Measurements from ENCODE around the gene HECTD3.
A peak's percentile ranks its signal among the peaks of the same experiment; 100 is the strongest.
"Not testable (repeated sequence)": the region's sequence is repeated elsewhere in the genome, so short reads cannot be mapped to it uniquely, and the experiment has no call there.

HECTD3 gene

DNA sequence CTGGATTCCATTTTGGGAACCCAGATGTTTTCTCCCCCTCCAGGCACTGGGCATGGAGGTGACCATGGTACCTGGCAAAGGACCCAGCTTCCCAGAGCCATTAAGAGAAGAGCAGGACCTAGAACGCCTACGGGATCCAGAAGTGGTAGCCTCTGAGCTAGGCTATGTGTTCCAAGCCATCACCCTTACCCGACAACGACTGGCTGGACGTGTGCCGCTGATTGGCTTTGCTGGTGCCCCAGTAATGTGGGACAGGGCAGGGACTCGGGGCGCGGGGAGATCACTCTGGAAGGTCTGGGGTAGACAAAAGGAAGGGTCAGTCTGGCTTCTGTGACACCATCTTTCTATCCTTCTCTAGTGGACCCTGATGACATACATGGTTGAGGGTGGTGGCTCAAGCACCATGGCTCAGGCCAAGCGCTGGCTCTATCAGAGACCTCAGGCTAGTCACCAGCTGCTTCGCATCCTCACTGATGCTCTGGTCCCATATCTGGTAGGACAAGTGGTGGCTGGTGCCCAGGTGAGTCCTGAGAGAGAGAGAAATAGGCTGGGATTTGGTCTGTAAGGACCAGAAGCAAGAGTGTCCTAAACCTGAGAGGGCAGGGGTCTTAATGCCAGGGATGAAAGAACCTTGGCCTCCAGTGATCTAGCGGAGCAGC is 2.6 kb upstream of the HECTD3 start:
- no peak for DNase-seq

GRCh38 chr1:45012639-45013278 is 1.6 kb upstream of the HECTD3 start:
- no peak for DNase-seq

DNA sequence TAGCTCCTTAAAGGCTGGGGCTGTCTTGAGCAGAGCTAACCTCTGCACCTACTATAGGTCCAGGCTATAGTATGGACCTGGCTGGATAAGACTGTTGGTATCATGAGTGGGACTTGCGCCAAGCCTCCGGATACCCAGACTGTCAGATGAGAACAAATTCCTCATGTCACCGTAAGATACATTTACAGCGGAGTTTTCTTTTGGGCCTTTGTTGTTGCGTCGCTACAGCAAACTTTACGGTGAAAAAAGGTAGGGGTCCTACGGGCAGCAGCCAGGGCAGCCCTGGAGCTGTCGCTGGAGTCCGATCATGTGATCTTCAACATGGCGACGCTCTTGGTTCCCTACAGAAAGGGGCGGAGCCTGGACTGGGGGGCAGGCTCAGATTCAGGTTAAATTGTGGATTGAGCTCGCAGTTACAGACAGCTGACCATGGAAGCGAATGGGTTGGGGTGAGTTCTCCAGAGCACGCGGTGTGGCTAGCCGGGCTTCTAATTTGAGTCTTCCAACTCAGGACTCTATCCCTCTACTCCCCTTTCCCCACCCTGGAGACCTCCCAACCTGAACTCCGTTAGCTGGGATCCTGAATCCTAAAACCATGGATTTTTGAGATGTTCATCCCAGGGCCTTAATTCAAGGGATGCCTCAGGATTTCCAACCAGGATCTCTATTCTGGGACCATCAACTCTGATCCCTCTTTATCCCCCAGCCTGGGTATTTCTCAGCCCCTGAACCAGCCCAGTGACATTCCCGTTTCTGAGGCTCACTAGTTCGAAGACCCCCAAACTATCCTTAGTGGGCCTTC is 914 bp upstream of the HECTD3 start, which contains the start of gene UROD:
TSS of gene UROD (plus strand) at position 418 of the 802 bp plus-strand sequence. CDS start at position 430, 12 bp downstream.
- peak; percentile 79 for DNase-seq

DNA sequence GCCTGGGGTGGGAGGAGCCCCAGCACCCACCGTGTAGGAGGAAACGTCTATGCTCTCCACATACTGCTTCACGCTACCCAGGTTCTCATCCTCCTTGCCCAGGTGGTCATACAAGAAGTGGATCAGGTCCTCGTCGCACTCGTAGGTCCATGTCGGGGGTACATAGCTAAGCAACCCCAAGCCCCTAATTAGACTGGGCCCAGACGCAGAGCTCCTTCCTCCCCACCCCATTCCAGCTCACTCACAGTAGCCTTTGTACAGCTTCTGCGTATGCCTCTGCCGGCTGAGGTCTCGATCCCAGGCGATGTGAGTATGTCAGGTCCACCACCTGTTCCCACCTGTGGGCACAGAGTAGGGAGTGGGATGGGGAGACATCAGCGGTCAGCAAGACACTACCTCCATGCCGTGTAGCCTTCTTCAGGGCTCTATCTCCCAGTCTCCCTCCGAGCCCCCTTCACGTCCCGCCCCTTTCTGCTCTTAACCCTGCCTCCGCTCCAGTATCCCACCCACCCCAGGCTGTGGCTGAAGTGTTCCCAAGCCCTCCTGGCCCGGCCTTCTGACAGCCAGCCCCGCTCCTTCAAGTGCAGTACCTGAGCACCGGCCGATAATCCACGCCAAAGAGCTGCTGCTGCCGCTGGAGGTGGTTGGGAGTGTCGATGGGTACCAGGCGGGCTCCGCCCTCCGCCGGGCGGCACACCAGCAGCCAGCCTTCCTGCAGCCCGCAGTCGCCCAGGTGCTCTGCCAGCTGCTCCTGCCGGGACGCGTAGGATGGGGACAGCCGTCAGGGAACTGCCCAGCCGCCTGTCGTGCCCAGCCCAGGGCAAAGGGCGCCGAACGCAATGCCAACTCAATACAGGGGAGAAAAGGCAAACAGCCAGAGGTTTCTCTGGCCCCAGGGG is 919 bp downstream of the HECTD3 start:
- DNase-seq: no peak

DNA sequence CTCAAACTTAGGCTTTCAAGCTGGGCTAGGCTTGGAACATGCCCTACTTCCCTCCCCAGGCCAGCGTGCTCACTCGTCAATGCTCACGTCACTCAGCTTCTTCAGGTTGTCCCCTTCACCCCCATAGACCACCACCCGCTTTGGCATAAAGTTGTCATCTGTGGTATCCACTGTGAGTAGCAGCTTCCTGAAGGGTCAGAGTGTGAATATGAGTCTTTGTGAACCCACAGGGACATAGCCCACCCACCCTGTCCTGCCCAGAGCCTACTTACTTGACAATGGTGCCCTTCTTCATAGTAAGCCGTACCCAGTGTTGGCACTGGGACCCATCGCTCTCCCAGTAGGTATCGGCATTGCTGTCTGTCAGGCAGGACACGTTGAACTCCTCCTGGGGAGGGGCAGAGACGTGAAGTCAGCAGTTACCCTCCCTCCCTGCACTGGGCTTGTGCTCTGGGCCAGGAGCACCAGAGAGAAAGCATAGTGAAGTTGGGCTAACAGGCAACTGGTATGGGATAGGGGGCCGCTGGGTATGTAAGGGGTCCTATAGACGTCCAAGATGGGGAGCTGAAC is 1.7 kb downstream of the HECTD3 start:
- no peak for DNase-seq

DNA sequence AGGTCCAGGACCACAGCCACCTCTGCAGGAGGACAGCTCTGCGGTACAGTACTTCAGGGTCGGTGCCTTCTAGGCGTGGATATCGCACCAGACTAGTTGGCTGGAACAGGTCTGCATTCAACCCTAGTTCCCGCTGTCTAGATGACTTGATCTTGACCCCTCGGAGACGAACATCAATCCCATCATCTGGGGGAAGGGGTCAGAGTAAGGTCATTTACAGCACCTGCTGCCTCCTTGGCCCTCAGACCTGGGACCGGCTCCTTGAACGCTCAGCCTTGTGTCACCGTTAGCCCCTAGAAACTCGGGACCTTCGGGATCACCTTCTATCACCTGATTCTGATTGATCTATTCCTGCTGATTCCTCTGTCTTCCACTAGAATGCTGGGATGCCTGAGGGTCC is 2.6 kb downstream of the HECTD3 start:
- no peak for DNase-seq

DNA sequence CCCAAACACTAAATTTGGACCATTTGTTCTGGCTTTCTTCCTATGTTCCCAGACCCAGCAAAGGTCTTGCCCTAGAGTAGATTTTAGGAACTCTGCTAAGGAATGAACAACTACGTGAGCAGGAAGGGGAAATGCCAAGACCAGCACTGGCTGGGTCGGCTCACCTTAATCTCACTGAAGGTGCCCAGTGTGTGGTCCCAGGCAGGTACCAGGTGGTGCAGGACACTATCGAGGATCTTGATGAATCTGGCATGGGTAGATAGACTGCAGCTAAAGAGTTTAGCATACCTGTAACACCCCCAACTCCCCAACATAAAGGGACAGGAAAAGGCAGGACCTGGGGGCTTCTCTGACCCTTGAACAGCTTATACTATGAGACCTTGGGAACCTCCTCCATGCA is 3.0 kb downstream of the HECTD3 start:
- DNase-seq: no peak

- no peak for DNase-seq
Observed at GRCh38 chr1:45007311-45007710, 3.8 kb downstream of the HECTD3 start.

DNA sequence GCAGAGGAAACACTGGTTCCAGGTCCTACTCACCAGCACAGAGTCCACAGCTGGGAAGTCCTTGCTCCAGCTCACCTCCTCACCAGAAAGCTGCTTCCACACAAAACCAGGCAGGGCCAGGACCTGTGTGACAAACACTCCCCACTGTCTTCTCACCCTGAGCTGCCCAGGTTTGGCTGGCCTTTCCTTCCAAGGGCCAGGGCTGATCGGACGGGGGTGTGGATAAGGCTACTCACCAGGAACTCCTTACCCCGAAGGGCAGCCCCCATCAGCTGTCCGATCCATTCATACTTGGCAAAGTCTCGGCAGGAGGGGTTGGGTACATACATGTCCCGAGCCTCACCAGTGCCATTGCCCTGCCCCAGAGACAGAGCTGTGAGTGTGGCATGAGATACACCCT is 5.4 kb downstream of the HECTD3 start:
- DNase-seq: no peak

DNA sequence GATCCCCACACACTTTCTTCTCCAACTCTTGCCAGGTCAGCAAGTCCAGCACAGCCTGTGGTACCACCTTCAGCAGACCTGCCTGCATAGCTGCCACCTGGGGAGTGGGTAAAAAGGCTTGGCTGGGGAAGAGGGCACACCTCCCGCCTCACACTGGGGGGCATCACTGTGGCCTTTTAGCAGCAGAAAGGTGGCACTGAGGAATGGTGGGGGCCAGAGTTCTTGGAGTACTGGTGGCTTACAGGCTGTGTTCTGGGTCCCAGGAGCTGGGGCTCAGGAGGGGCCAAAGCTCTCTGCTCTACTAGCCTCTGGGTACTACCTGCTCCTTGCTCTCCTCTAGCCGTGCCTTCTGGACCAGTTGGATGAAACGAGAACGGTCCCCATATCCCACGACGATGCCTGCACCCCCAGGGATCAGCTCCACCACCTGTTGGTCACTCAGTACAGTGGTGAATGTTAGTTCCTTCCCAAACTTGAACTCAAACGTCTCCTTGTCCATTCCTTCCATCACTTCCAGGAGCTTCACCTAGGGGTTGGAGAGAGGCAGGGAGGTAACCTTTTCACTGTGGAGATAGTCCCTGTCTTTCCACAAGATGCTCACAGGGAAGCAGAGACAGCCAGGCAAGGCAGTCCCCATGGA is 6.7 kb downstream of the HECTD3 start:
- no peak for DNase-seq

- DNase-seq: no peak
Observed at GRCh38 chr1:45003741-45004140, 7.4 kb downstream of the HECTD3 start.

DNA sequence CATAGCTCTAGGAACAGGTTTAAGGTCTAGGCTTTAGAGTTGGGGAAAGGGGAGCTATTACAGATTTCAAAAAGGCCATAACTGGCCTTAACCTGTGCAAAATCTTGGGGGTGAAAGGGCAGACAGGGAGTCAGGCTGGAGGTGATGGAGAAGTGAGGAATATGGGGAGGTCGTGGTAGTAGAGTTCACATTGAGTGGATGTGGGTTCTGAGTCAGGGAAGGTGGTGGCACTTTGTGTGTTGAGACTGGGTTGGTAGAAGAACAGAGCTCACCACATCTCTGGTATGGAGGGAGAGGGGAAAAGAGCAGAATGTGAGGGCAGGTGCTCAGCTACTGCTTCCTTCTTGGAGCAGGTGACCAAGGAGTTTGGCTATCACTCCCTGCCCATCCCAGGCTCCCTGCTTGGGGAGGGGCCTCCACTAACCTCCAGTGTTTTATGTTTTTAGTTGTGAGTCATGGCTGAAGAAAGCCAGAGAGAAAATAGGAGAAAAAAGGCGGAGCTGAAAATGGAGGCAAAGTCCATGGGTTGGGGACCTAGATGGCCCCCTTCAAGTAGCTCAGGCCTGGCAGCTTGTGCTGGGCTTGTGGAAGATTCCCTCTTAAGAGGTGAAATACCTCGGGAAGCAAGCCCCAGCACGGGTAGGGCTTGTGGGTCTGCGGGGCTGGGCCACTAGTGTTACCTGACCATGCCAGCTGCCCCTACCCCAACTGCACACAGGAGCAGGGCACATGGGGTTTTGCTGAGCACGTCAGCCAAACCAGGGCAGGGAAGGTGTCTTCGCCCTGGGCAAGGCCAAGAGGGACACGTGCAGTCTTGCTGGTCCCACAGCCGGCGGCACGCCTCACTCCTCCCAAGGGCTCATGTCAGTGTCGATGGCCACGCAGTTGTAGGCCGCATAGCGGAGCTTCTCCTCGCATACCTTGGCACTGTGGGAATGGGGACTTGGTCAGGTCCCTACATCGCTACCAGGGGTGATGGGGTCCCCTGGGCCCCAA is 8.2 kb downstream of the HECTD3 start:
- DNase-seq: no peak

DNA sequence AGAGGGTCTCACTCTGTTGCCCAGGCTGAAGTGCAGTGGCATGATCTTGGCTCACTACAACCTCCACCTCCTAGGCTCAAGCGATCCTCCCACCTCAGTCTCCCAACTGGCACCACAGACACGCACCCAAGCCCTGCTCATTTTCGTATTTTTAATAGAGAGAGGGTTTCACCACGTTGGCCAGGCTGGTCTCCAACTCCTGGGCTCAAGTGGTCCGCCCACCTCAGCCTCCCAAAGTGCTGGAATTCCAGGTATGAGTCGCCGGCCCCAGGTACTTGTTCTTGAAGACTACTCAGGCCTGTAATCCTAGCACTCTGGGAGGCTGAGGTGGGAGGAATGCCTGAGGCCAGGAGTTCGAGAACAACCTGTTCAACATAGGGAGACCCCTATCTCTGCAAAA is 9.5 kb downstream of the HECTD3 start:
- DNase-seq: not testable (repeated sequence)

DNA sequence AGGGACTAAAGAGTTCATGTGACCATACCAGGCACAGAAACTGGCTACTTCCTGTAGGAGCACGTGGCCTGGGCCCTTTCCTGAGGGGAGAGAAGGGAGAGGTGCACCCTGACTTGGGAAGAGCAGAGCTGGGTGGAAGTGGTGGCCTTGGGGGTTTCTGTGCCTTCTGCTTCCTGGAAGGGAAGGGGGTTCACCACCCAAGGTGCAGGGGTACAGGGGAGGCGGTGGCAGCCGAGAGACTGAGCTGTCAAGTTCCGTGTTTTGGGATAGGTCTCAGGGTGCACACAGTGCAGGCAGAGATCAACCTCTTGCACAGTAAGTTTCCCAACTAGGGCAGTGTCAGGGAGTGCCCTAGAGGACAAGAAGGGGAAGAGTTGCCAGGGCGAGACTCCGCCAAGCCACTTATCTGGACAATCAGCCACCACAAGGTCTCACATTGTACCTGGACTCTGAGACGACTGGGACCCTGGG is 10.1 kb downstream of the HECTD3 start:
- DNase-seq: no peak

GRCh38 chr1:44999232-44999631 is 11.9 kb downstream of the HECTD3 start:
- no peak for DNase-seq

DNA sequence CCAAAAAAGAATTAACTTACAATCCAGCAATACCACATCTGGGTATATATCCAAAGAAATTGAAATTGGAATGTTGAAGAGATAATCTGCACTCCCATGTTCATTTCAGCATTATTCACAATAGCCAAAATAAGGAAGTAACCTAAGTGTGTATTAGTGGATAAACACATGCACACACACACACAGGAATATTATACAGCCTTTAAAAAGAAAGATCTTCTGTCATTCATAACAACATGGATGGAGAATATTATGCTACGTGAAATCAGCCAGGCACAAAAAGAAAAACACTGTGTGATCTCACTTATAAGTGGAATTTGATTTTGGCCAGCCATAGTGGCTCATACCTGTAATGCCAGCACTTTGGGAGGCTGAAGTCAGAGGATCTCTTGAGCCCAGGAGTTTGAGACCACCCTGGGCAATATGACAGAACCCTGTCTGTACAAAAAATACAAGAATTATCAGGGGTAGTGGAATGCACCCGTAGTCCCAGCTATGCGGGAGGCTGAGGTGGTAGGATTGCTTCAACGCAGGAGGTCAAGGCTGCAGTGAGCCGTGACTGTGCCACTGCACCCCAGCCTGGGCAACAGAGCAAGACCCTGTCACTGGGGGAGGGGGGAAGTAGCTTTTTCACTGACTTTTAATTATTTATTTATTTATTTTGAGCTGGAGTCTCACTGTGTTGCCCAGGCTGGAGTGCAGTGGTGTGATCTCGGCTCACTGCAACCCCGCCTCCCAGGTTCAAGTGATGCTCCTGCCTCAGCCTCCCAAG is 15.5 kb downstream of the HECTD3 start:
- no peak for DNase-seq

- DNase-seq: no peak
Observed at GRCh38 chr1:44994309-44994898, 16.7 kb downstream of the HECTD3 start.

GRCh38 chr1:44988531-44989156 is 22.5 kb downstream of the HECTD3 start:
- no peak for DNase-seq
